ENCODE measurements around the gene FMO2.

GRCh38 chr1:171252482-171252881, 67.4 kb downstream of the FMO2 start:
- no peak for TF ChIP-seq CTCF (conservative IDR thresholded peaks at IDR 0.05)
- TF ChIP-seq ZFX (IDR thresholded peaks at IDR 0.05): no peak
